SU-DHL-6 (cell line): Measurements from ENCODE around the gene EVL.

Experiments used
- EZH2phosphoT487 ChIP-seq: fragments of 200-600 bp; sonication (generic), shearing (Covaris generic); conservative IDR thresholded peaks from 2 replicates; pipeline ENCODE4 v1.6.1; 2018; ENCODE audit warnings: mild to moderate bottlenecking, antibody characterized with exemption, low read length, moderate library complexity, mixed read lengths
- TF ChIP-seq, protein P1 (sequence below): fragments of 200-600 bp; sonication (generic); IDR thresholded peaks from one replicate; pipeline ENCODE4 v1.5.1; 2017; ENCODE audit warnings: antibody characterized with exemption, mild to moderate bottlenecking, low read length, moderate library complexity; ENCODE audit not compliant: insufficient read depth, poor library complexity, severe bottlenecking

DNA sequence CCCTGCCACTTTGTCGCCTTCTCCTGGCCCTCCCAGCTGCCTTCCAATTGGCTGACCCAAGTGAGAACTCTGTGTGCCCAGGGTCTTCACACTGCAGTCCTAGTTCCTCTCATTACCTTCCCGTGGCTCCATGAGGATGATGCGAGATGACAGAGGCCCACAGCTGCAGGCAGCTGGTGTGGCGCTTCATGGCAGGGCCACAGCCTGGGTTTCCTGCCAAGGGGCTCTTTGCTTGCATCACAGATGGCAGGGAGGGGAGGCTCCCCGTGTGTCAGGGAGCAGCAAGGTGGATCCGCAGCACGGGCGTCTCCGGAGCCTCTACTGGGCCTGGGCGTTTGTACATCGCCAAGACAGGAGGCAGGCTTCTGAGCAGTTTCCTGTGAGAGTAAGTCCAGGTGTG is 65.3 kb downstream of the EVL start:
- no peak for TF ChIP-seq EZH2phosphoT487
- TF ChIP-seq, protein P1, sequence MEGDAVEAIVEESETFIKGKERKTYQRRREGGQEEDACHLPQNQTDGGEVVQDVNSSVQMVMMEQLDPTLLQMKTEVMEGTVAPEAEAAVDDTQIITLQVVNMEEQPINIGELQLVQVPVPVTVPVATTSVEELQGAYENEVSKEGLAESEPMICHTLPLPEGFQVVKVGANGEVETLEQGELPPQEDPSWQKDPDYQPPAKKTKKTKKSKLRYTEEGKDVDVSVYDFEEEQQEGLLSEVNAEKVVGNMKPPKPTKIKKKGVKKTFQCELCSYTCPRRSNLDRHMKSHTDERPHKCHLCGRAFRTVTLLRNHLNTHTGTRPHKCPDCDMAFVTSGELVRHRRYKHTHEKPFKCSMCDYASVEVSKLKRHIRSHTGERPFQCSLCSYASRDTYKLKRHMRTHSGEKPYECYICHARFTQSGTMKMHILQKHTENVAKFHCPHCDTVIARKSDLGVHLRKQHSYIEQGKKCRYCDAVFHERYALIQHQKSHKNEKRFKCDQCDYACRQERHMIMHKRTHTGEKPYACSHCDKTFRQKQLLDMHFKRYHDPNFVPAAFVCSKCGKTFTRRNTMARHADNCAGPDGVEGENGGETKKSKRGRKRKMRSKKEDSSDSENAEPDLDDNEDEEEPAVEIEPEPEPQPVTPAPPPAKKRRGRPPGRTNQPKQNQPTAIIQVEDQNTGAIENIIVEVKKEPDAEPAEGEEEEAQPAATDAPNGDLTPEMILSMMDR: no peak
